ENCODE results near the gene TENT4B. TPM values are rescaled to one million over a fixed set of nuclear protein-coding genes. Genes with fewer than 3 reads are reported as not detected.
A peak's percentile ranks its signal among the peaks of the same experiment; 100 is the strongest.

Gene TENT4B
- total RNA-seq, 6 donors from 2014 or later = 7.2 to 19.2 (median 10.6) TPM

- Histone ChIP-seq H3K27ac (peak overlapping the region; percentile 30 to 68 (median 53)), H3K9me3 (no peaks in the 10 kb centered on the region), H3K27me3 (no peaks in the 10 kb centered on the region), H3K4me1 (peaks cover 36 to 79% (median 67%) of the 10 kb centered on the region in 4 donors), H3K36me3 (no peaks in the 10 kb centered on the region), H3K4me3 (peak overlapping the region in 1 of 4 donors; percentile 1)
- ATAC-seq (ENCODE audit: low FRiP score in 2 of 2) (no peak), DNase-seq (no peak)
- no peak for TF ChIP-seq POLR2AphosphoS5 (IDR thresholded peaks at IDR 0.05)
- WGBS, 2 donors = 53 to 55% methylated on average over 2 of the region's 2 CpGs
These were observed 126.4 kb downstream of the TENT4B start for GRCh38 chr16:50279504-50279865.

GRCh38 chr16:50280932-50281331 is 127.8 kb downstream of the TENT4B start:
- WGBS, 2 donors = 91 to 100% methylated on average over 1 to 5 of the region's 5 CpGs
- TF ChIP-seq CTCF (IDR thresholded peaks at IDR 0.05) (no peak), POLR2A (IDR thresholded peaks at IDR 0.05) (no peak), EP300 (IDR thresholded peaks at IDR 0.05) (no peak), POLR2AphosphoS5 (IDR thresholded peaks at IDR 0.05) (no peak)
- Histone ChIP-seq H3K27ac (peak overlapping the region; percentile 70 to 86 (median 80)), H3K27me3 (no peaks in the 10 kb centered on the region), H3K9me3 (no peaks in the 10 kb centered on the region), H3K36me3 (no peaks in the 10 kb centered on the region), H3K4me1 (peaks cover 41 to 81% (median 72%) of the 10 kb centered on the region in 4 donors), H3K4me3 (peak overlapping the region in 1 of 4 donors; percentile 24)
- DNase-seq (no peak), ATAC-seq (ENCODE audit: low FRiP score in 2 of 2) (no peak)

Small RNA genes within 50 kb of the gene (small RNA-seq; reads per million reads assigned to genes)
- 0 reads per million in 4 donors for gene RF00156
- 0 reads per million in 4 donors for gene RPL10P14

Other genes starting within 250 kb of the TENT4B start
- 10 to 100 TPM in 4 of 6 donors, 1 to 10 TPM in 2; 1.0 to 21.8 (median 15.4) TPM for gene CNEP1R1, start 128.1 kb upstream of the TENT4B start, total RNA-seq
- 10 to 100 TPM; 15.0 to 59.7 (median 25.1) TPM for gene HEATR3, start 87.3 kb upstream of the TENT4B start, total RNA-seq
- gene ADCY7, start 113.2 kb downstream of the TENT4B start, total RNA-seq = 100 to 1,000 TPM in 3 of 6 donors, 10 to 100 TPM in 3; 46.9 to 177 (median 101) TPM
- 10 to 100 TPM; 41.5 to 68.2 (median 53.4) TPM for gene BRD7, start 215.7 kb downstream of the TENT4B start, total RNA-seq

All from upper lobe of left lung (tissue), 6 donors.